Activated CD8-positive, alpha-beta T cell treated with anti-CD3 and anti-CD28 coated beads, Interleukin-2, amount 10 ng/mL, durations not matched to agents 7 days and 5 days (primary cell): ENCODE data around the gene ARFRP1. TPM values are rescaled to one million over a fixed set of nuclear protein-coding genes. Genes with fewer than 3 reads are reported as not detected.
A peak's percentile ranks its signal among the peaks of the same experiment; 100 is the strongest.
"Not testable (repeated sequence)": the region's sequence is repeated elsewhere in the genome, so short reads cannot be mapped to it uniquely, and the experiment has no call there.

ENCODE experiments used
- ATAC-seq: fragments of 150-1000 bp; cut with Tn5 transposase; one replicate; pipeline ENCODE4 v1.10.0; 2021; ENCODE audit warnings: moderate library complexity
- CTCF ChIA-PET: fragments of 350-600 bp; sonication (Branson Sonifier 250); formaldehyde crosslinking; loops from one replicate; lab custom pipeline; 2021; ENCODE audit warnings: antibody characterized with exemption; lab: Charles Lee
- POLR2A ChIA-PET: fragments of 350-600 bp; sonication (Branson Sonifier 250); formaldehyde crosslinking; loops from one replicate; lab custom pipeline; 2021; ENCODE audit warnings: antibody characterized with exemption; lab: Charles Lee
- DNase-seq: peaks from one replicate; pipeline ENCODE4 v3.0.0-alpha.2; 2020
- H3K27ac Mint-ChIP-seq: one replicate; pipeline ENCODE4 v1.8.0; 2021; ENCODE audit warnings: mild to moderate bottlenecking, mixed read lengths
- H3K27me3 Mint-ChIP-seq: one replicate; pipeline ENCODE4 v1.8.0; 2021; ENCODE audit warnings: low read depth, mixed read lengths
- H3K36me3 Mint-ChIP-seq: one replicate; pipeline ENCODE4 v1.8.0; 2021; ENCODE audit warnings: low read depth, mixed read lengths
- H3K4me1 Mint-ChIP-seq: one replicate; pipeline ENCODE4 v1.8.0; 2021; ENCODE audit warnings: low read depth, mixed read lengths
- H3K4me3 Mint-ChIP-seq: one replicate; pipeline ENCODE4 v1.8.0; 2021; ENCODE audit warnings: mild to moderate bottlenecking, mixed read lengths
- H3K9me3 Mint-ChIP-seq: one replicate; pipeline ENCODE4 v1.8.0; 2022; ENCODE audit warnings: mixed read lengths; ENCODE audit not compliant: insufficient read depth
- total RNA-seq, 2 experiments: library from RNA; stranded (reverse); gene quantifications; one replicate each; pipeline ENCODE4 v1.2.3, GENCODE V29; 2021

The ARFRP1 gene
- total RNA-seq, 2 experiments from 2014 or later, result 55.2 to 57.6 TPM

GRCh38 chr20:63653974-63654668, 53.7 kb downstream of the ARFRP1 start:
- peak overlapping the region; percentile 63 for H3K27ac Mint-ChIP-seq

GRCh38 chr20:63653041-63653973, 54.5 kb downstream of the ARFRP1 start, which contains the start of gene STMN3:
Gene STMN3, minus strand, starts transcription at chr20:63653424. Its CDS starts 79 bp downstream, at chr20:63653345.
- POLR2A ChIA-PET, result interaction anchor here (0.9 to 1.1 kb wide), 3 partner anchors 26 to 79 kb away, joined by 3 read pairs; partner anchors contain the start of gene HELZ2
- peak within 1 kb of the TSS; percentile 63 for H3K27ac Mint-ChIP-seq

More at GRCh38 chr20:63653974-63654668, 53.7 kb downstream of the ARFRP1 start:
- peaks cover 4% of the 10 kb centered on the region for H3K36me3 Mint-ChIP-seq
- no peaks in the 10 kb centered on the region for H3K9me3 Mint-ChIP-seq
- DNase-seq, result no peak
- CTCF ChIA-PET, result interaction anchor here (1.6 kb wide), 1 partner anchor 12 kb away, joined by 4 read pairs; no protein-coding TSS in a partner anchor
- ATAC-seq, result no peak
- POLR2A ChIA-PET, result interaction anchor here (0.9 to 1.1 kb wide), 3 partner anchors 27 to 80 kb away, joined by 3 read pairs; partner anchors contain the start of gene HELZ2
- peaks cover 6% of the 10 kb centered on the region for H3K27me3 Mint-ChIP-seq
- peaks cover 39% of the 10 kb centered on the region for H3K4me1 Mint-ChIP-seq
- peak overlapping the region; percentile 75 for H3K4me3 Mint-ChIP-seq

GRCh38 chr20:63652192-63652980, 55.4 kb downstream of the ARFRP1 start:
- Mint-ChIP-seq H3K36me3 (no peaks in the 10 kb centered on the region), H3K27ac (no peak overlapping the region), H3K4me3 (peak overlapping the region; percentile 50), H3K4me1 (peaks cover 24% of the 10 kb centered on the region), H3K27me3 (peaks cover 6% of the 10 kb centered on the region), H3K9me3 (no peaks in the 10 kb centered on the region)
- CTCF ChIA-PET, result interaction anchor here (1.0 kb wide), 2 partner anchors 11 to 84 kb away, joined by 3 to 6 read pairs; partner anchors contain the start of gene LIME1
- ATAC-seq (peak; percentile 31), DNase-seq (no peak)
- POLR2A ChIA-PET, result interaction anchor here (1.3 kb wide), 1 partner anchor 10 kb away, joined by 7 read pairs; no protein-coding TSS in a partner anchor

More at GRCh38 chr20:63653041-63653973, 54.5 kb downstream of the ARFRP1 start, which contains the start of gene STMN3:
- Mint-ChIP-seq H3K4me3 (peak within 1 kb of the TSS; percentile 75), H3K36me3 (peaks cover 3% of the 10 kb centered on the region), H3K4me1 (peaks cover 32% of the 10 kb centered on the region), H3K27me3 (peaks cover 6% of the 10 kb centered on the region), H3K9me3 (no peaks in the 10 kb centered on the region)
- DNase-seq (peak; percentile 82), ATAC-seq (peak; percentile 45)
- CTCF ChIA-PET, result interaction anchor here (1.0 to 1.6 kb wide), 2 partner anchors 11 to 83 kb away, joined by 3 to 4 read pairs; partner anchors contain the start of gene LIME1

GRCh38 chr20:63651942-63652191, 55.9 kb downstream of the ARFRP1 start:
- Mint-ChIP-seq H3K27me3 (peaks cover 6% of the 10 kb centered on the region), H3K4me1 (peaks cover 19% of the 10 kb centered on the region), H3K27ac (no peak overlapping the region), H3K9me3 (no peaks in the 10 kb centered on the region), H3K4me3 (peak overlapping the region; percentile 70), H3K36me3 (no peaks in the 10 kb centered on the region)
- ChIA-PET POLR2A (interaction anchor here (1.3 kb wide), 1 partner anchor 10 kb away, joined by 7 read pairs; no protein-coding TSS in a partner anchor), CTCF (interaction anchor here (1.0 kb wide), 1 partner anchor 10 kb away, joined by 6 read pairs; no protein-coding TSS in a partner anchor)
- ATAC-seq (no peak), DNase-seq (no peak)

GRCh38 chr20:63650486-63650885, 57.3 kb downstream of the ARFRP1 start:
- H3K4me3 Mint-ChIP-seq, POLR2A ChIA-PET, CTCF ChIA-PET, H3K36me3 Mint-ChIP-seq, H3K9me3 Mint-ChIP-seq, H3K27me3 Mint-ChIP-seq, H3K27ac Mint-ChIP-seq, DNase-seq, ATAC-seq: not testable (repeated sequence)
- H3K4me1 Mint-ChIP-seq, result peaks cover 19% of the 10 kb centered on the region

- Mint-ChIP-seq H3K4me3 (no peak overlapping the region), H3K27ac (no peak overlapping the region), H3K9me3 (no peaks in the 10 kb centered on the region), H3K36me3 (no peaks in the 10 kb centered on the region), H3K4me1 (peaks cover 10% of the 10 kb centered on the region), H3K27me3 (peaks cover 6% of the 10 kb centered on the region)
- CTCF ChIA-PET, result no interaction called here
- DNase-seq, result no peak
- POLR2A ChIA-PET, result no interaction called here
- no peak for ATAC-seq
Measured at GRCh38 chr20:63648895-63649589, 58.7 kb downstream of the ARFRP1 start.

Other genes starting within 250 kb of the ARFRP1 start
- not detected for gene KCNQ2, start 235.3 kb downstream of the ARFRP1 start, total RNA-seq
- gene EEF1A2, start 208.9 kb downstream of the ARFRP1 start, total RNA-seq, result not detected
- 100 to 1,000 TPM; 292 to 296 TPM for gene PPDPF, start 187.2 kb downstream of the ARFRP1 start, total RNA-seq
- under 1 TPM in 1 of 2 experiments, not detected in 1; 0.34 TPM for gene PTK6, start 170.6 kb downstream of the ARFRP1 start, total RNA-seq
- gene SRMS, start 160.2 kb downstream of the ARFRP1 start, total RNA-seq, result not detected
- under 1 TPM; 0.26 to 0.29 TPM for gene FNDC11, start 153.8 kb downstream of the ARFRP1 start, total RNA-seq
- gene HELZ2, start 133.7 kb downstream of the ARFRP1 start, total RNA-seq, result 100 to 1,000 TPM in 1 of 2 experiments, 10 to 100 TPM in 1; 99.1 to 102 TPM
- 10 to 100 TPM; 16.2 TPM for gene GMEB2, start 80.9 kb downstream of the ARFRP1 start, total RNA-seq
- gene STMN3, start 54.6 kb downstream of the ARFRP1 start, total RNA-seq, result 10 to 100 TPM; 13.1 to 13.3 TPM
- 10 to 100 TPM; 49.8 to 54.3 TPM for gene RTEL1, start 49.7 kb downstream of the ARFRP1 start, total RNA-seq
- not detected for gene TNFRSF6B, start 11.3 kb downstream of the ARFRP1 start, total RNA-seq
- gene ZGPAT, start 63 bp upstream of the ARFRP1 start, total RNA-seq, result 10 to 100 TPM; 38.6 to 43.5 TPM
- gene LIME1, start 28.7 kb upstream of the ARFRP1 start, total RNA-seq, result 100 to 1,000 TPM; 163 to 165 TPM
- gene SLC2A4RG, start 31.8 kb upstream of the ARFRP1 start, total RNA-seq, result 10 to 100 TPM; 97.2 TPM
- gene ZBTB46, start 123.3 kb upstream of the ARFRP1 start, total RNA-seq, result under 1 TPM in 1 of 2 experiments, not detected in 1; 0.10 TPM
- not detected for gene ABHD16B, start 153.5 kb upstream of the ARFRP1 start, total RNA-seq
- gene TPD52L2, start 157.3 kb upstream of the ARFRP1 start, total RNA-seq, result 10 to 100 TPM; 35.7 to 40.0 TPM
- 10 to 100 TPM; 47.3 to 48.1 TPM for gene DNAJC5, start 187.2 kb upstream of the ARFRP1 start, total RNA-seq
- gene UCKL1, start 248.4 kb upstream of the ARFRP1 start, total RNA-seq, result 10 to 100 TPM; 41.1 to 45.4 TPM